Right ventricle myocardium inferior (tissue), 1 donor: ENCODE results near the gene PLA2G4A. TPM values are rescaled to one million over a fixed set of nuclear protein-coding genes. Genes with fewer than 3 reads are reported as not detected.

Experiments used
- ATAC-seq: fragments of 200-7000 bp; cut with Tn5 transposase; one replicate; pipeline ENCODE4 v1.9.1; 2020; ENCODE audit warnings: mild to moderate bottlenecking, moderate library complexity
- DNase-seq: peaks from one replicate; pipeline ENCODE4 v3.0.0; 2021; ENCODE audit errors: missing footprints
- intact Hi-C: fragments of 100-400 bp; cut with DNase I; formaldehyde crosslinking; loops from one replicate; pipeline ENCODE4 v1.11.0; 2022
- total RNA-seq: library from RNA; stranded (reverse); fragmentation: NEBNext Ultra II Directional; extraction: Animal tissue kit (Norgen Biotek cat#: 25700); gene quantifications from one replicate; pipeline ENCODE4 v1.2.1, GENCODE V29; 2021
- donor health status: DM: no; HTN: yes; CAD: no; lungs with severe emphysema.

PLA2G4A gene
- total RNA-seq, 1 donor from 2014 or later = 2.5 TPM

DNA sequence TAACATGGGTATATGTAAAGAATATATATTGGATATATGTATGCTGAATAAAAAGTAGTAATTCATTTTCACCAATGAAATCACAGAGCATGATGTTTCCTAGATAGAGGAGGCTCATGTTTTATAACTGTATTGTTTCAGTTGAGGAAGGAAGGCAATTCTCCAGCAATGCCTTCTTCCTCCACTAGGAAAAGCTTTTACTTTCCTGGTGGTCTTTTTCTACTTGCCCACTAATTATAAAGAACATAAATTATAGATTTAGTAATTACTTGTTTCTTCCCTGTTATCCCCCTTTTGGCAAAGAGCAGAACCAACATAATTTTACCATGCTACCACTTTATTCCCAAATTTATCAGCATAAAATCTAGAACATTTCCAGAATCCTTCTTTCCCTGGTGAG lies 159.0 kb downstream of the PLA2G4A start:
- DNase-seq (no peak), ATAC-seq (no peak)
- intact Hi-C loops = loop anchor here (2.0 to 5.0 kb wide), 2 partner anchors 381 to 505 kb away; no protein-coding TSS in a partner anchor

GRCh38 chr1:186993996-186994395 lies 165.2 kb downstream of the PLA2G4A start:
- intact Hi-C loops = no loop called here
- DNase-seq (no peak), ATAC-seq (no peak)

GRCh38 chr1:186994897-186995296 lies 166.1 kb downstream of the PLA2G4A start:
- intact Hi-C loops = no loop called here
- DNase-seq (no peak), ATAC-seq (no peak)

DNA sequence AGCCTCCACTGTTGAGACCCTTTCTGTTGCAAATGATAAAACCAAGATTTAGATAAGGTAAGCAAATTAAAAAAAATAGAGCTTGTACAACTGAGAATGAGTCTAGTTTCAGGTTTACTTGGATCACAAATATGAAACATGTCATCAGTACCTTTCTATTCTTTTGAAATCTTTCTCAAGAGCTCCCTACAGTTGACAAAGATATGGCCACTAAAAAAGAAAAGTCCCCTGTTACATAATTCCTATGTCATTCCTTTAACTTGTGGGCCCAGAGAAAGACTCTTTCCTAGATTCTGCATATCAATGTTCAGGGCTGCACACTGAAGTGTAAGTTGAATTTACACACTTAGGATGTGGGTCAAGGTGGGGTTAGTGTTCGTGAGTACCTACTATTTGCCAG lies 168.1 kb downstream of the PLA2G4A start:
- DNase-seq (no peak), ATAC-seq (no peak)
- intact Hi-C loops = no loop called here

DNA sequence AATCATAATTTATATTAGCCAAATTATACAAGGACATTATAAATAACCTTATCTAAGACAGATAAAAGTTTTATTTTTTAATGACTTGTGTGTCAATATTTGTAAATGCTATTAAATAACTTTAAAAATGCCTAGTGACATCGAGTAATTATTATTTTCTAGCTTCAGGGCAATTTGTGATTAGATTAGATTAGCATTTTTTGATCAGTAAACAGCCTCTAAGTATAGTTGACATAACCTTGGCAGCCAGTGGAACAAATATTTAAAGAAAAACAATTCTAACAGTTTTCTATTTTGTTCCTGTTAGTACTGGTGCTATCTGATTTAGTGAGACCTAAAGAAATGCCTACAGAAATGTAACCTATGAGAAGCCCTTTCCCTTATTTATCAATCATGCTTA lies 169.1 kb downstream of the PLA2G4A start:
- intact Hi-C loops = no loop called here
- DNase-seq (no peak), ATAC-seq (no peak)

DNA sequence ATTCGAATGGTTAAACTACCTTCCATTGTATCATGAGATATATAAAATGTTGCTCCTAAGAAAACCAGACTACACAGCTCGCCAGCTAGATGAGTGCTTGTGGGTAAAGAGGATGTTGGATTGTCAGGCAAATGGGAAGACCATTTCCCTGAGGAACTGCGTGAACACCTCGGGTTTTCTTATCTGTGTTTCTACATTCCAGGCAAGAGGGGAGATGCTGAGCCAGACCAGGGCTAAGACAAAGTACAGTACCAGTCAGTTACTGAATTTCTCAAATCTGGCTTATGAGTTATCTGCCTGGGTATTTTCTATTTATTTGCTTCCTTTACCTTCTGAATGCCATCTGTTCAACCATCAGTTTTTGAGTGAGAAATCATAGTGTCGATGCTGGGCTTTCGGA lies 170.8 kb downstream of the PLA2G4A start:
- intact Hi-C loops = no loop called here
- no peak for DNase-seq
- ATAC-seq = no peak

GRCh38 chr1:187001198-187001889 lies 172.6 kb downstream of the PLA2G4A start:
- ATAC-seq = no peak
- DNase-seq = no peak
- intact Hi-C loops = no loop called here

- DNase-seq = no peak
- ATAC-seq = no peak
- intact Hi-C loops = no loop called here
Observed at GRCh38 chr1:187003353-187003752, 174.6 kb downstream of the PLA2G4A start.

- DNase-seq = no peak
- intact Hi-C loops = no loop called here
- ATAC-seq = no peak
Observed at GRCh38 chr1:187006896-187007295, 178.1 kb downstream of the PLA2G4A start.

DNA sequence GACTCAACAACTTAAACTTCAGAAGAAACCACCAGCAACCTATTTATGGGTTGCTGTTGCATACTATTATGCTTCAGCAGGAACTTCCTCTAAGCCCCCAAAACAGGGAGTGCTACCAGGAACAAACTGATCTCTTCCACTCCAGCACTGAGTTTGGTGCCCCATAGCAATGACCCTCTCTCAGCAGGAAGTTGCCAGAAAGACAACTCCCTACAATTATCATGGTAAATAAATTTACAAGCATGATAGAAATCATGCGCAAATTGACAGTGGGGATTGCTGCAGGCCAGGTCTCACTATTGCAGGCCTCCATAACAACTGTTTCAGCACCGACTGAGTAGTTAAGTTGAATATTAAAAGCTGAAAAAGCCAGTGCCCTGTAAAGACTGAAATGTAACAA lies 180.6 kb downstream of the PLA2G4A start:
- intact Hi-C loops = no loop called here
- DNase-seq (no peak), ATAC-seq (no peak)

- intact Hi-C loops = no loop called here
- ATAC-seq (no peak), DNase-seq (no peak)
Observed at GRCh38 chr1:187010571-187011309, 182.0 kb downstream of the PLA2G4A start.

- no peak for DNase-seq
- ATAC-seq = no peak
- intact Hi-C loops = no loop called here
Observed at GRCh38 chr1:187013582-187014200, 184.9 kb downstream of the PLA2G4A start.

- no peak for DNase-seq
- intact Hi-C loops = no loop called here
- no peak for ATAC-seq
Observed at GRCh38 chr1:187018291-187018690, 189.5 kb downstream of the PLA2G4A start.

GRCh38 chr1:187027253-187027652 lies 198.5 kb downstream of the PLA2G4A start:
- no peak for DNase-seq
- ATAC-seq = no peak
- intact Hi-C loops = no loop called here

GRCh38 chr1:187032316-187032981 lies 203.7 kb downstream of the PLA2G4A start:
- ATAC-seq (no peak), DNase-seq (no peak)
- intact Hi-C loops = no loop called here

DNA sequence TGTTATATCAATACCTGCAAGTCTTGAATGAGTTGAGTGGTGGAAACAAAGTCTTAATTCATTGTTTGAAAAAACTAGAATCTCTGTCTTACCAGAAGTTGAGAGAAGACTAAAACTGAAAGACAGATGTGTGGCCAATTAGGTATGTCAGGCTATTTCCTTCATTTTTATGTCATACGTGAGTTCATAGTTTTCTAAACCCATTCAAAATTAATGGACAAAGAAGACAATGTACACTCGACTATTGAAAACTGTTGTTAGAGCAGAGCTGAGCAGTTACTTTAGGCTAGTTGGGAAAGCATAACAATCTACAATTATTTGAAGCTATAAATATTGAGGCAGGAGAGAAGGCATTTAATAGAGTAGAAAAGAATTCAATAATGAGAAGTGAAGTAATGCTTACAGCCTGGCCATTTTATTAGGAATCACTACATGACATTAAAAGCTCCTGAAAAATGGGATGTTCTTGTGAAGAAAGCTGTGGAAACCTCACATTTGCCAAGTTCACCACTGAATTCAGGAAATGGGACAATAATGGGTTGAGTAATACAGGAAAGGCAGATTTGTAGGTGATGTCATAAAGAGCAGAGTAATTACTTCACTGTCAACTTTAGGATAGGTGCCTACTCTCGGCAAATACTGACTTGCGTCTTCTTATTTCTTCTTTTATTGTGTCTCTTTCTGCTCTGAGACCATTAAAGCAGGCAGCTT lies 204.4 kb downstream of the PLA2G4A start:
- intact Hi-C loops = no loop called here
- DNase-seq (no peak), ATAC-seq (no peak)

DNA sequence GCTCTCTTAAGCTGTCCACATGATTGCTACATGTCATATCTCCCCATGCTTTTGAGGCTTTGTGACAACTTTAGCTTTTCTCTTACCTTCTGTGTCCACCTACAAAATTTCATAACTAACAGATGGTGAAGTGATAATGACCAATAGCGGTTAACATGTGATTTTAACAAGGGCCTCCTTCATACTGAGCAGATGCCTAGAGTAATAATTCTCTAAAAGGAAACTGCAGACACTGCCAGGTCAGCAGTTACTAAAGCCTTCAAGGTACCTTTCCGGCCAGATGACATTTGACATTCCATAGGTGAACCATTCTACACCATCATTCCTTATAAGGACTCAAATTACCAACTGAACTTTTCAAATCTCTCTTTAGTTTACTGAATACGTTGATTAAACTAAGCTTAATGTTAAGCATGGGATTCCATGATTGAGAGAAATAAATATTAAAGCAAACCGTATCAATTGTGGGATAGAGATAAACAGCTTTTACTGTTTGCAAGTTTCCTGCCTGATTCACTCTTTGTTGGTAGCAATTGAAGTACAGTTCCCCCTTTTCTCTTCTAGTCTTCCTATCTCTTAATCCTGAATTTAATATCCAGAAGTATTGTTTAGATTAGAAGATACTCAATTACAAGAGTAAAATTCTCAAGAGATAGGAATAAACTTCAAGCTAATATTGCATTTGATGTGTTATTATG lies 205.1 kb downstream of the PLA2G4A start:
- DNase-seq (no peak), ATAC-seq (no peak)
- intact Hi-C loops = no loop called here

- no peak for DNase-seq
- intact Hi-C loops = no loop called here
- ATAC-seq = no peak
Observed at GRCh38 chr1:187034501-187034900, 205.8 kb downstream of the PLA2G4A start.
